ENCODE results near the gene CCR7.

CCR7 gene

GRCh38 chr17:40600486-40601046, 35.3 kb upstream of the CCR7 start:
- TF ChIP-seq CTCF (IDR thresholded peaks at IDR 0.05; ENCODE audit: insufficient read depth, low read depth, low read length, missing control alignments) = no peak
- no peak for DNase-seq (ENCODE audit: low read depth)

GRCh38 chr17:40599468-40599763, 34.1 kb upstream of the CCR7 start:
- no peak for DNase-seq (ENCODE audit: low read depth)
- H3K4me3 ChIP-seq (ENCODE audit: low read depth, low read length) = no peak overlapping the region
- TF ChIP-seq CTCF (IDR thresholded peaks at IDR 0.05; ENCODE audit: insufficient read depth, low read depth, low read length, missing control alignments) = no peak

More at GRCh38 chr17:40600486-40601046, 35.3 kb upstream of the CCR7 start:
- no peak overlapping the region for H3K4me3 ChIP-seq (ENCODE audit: low read depth, low read length)

- DNase-seq (ENCODE audit: low read depth) = peak; percentile 96
- peak overlapping the region; percentile 23 for H3K4me3 ChIP-seq (ENCODE audit: low read depth, low read length)
These were observed 33.6 kb upstream of the CCR7 start for GRCh38 chr17:40598619-40599467.

GRCh38 chr17:40598301-40598618, 33.0 kb upstream of the CCR7 start:
- no peak for DNase-seq (ENCODE audit: low read depth)
- no peak for TF ChIP-seq CTCF (IDR thresholded peaks at IDR 0.05; ENCODE audit: insufficient read depth, low read depth, low read length, missing control alignments)
- H3K4me3 ChIP-seq (ENCODE audit: low read depth, low read length) = peak overlapping the region; percentile 23

More at GRCh38 chr17:40598619-40599467, 33.6 kb upstream of the CCR7 start:
- TF ChIP-seq CTCF (IDR thresholded peaks at IDR 0.05; ENCODE audit: insufficient read depth, low read depth, low read length, missing control alignments) = no peak

- peak overlapping the region; percentile 23 for H3K4me3 ChIP-seq (ENCODE audit: low read depth, low read length)
- DNase-seq (ENCODE audit: low read depth) = peak; percentile 69
- no peak for TF ChIP-seq CTCF (IDR thresholded peaks at IDR 0.05; ENCODE audit: insufficient read depth, low read depth, low read length, missing control alignments)
These were observed 32.5 kb upstream of the CCR7 start for GRCh38 chr17:40597556-40598300.

GRCh38 chr17:40597156-40597555, 31.9 kb upstream of the CCR7 start:
- no peak for DNase-seq (ENCODE audit: low read depth)
- TF ChIP-seq CTCF (IDR thresholded peaks at IDR 0.05; ENCODE audit: insufficient read depth, low read depth, low read length, missing control alignments) = no peak
- no peak overlapping the region for H3K4me3 ChIP-seq (ENCODE audit: low read depth, low read length)

All from GM12865 (cell line).